ENCODE measurements around the gene CNMD.

The CNMD gene

DNA sequence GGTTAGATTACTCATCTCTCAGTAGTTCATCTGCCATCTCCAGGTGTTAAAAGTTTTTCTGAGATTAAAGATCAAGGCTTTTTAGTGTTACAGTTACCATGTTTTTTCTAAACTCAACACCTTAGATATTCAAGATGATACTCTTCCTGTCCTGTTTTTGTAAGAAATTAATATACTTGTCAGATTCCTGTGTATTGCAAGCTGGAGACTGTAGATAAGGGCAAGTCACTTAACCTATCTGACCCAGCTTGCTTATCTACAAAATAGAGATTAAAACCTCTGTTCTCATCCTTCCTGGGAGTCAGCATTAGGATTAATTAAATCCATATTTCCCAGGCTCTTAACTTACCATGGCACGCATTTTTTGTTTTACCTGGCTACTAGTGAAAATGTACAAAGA, 61.8 kb downstream of the CNMD start:
- DNase-seq: no peak

DNA sequence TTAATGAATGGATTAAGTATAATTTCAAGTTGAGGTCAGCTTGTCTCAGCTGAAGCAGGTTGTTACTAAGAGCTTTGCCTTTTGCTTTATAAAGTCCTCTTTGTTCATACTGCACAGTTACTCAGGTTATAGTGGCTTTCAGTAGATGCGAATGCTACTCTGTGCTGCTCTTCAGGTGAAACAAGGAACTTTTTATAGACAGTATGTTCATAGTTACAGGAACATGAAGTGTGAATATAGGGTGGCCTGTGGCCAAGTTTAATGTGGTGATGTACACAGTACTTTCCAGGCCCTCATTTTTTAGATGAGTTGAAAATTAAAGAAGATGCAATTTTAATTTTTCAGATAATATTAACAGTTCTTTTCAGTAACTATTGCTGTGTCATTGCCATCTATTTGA, 66.2 kb downstream of the CNMD start:
- DNase-seq: no peak

DNA sequence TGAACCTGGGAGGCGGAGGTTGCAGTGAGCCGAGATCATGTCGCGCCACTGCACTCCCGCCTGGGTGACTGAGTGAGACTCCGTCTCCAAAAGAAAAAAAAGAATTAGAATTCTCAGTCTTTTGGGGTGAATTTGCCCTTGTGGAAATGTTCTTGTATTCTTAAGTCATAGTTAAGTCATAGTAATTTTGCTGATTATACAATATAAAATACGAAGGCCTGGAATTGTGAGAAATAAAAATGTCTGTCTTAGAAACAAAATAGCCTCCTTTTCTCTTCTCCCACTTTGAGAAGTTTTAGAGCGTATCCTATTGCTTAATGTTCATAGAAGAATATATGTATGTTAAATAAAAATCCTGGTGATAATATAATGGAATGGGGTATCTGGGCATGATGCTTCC, 68.9 kb downstream of the CNMD start:
- no peak for DNase-seq

DNA sequence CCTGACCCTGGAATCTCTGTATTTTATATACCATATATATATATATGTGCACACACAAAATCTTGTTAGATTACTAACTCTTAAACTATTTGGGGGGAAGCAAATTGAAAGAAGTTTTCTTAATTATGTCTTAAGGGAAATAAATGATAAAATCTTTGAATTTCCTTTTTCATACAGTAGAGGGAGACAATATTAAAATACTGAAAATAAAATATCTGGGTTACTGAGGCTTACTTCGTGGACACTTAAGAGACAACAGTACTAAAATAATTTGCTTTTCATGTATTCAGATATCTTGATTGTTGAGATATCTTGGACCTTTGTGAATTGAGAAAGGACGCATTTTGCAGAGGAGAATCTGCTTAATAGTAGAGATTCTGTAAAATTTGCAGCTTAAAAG, 69.9 kb downstream of the CNMD start:
- no peak for DNase-seq

DNA sequence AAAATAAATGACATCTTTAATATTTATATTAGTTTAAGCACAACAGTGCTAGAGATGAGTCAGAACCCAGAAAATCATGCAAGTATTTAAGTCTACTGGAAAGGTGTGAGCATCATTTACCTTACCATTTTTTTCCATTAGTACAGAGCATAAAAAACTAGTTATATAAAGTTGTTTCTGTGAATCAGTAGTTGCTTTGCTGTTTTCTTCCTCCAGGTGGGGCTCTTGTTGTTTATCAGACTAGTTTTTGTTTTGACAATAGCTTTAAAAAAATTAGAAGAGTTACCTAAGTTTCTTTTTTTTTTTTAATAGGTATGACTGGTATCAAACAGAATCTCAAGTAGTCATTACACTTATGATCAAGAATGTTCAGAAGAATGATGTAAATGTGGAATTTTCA, 74.3 kb downstream of the CNMD start:
- peak in 1 of 2 donors; percentile 52 for DNase-seq

DNA sequence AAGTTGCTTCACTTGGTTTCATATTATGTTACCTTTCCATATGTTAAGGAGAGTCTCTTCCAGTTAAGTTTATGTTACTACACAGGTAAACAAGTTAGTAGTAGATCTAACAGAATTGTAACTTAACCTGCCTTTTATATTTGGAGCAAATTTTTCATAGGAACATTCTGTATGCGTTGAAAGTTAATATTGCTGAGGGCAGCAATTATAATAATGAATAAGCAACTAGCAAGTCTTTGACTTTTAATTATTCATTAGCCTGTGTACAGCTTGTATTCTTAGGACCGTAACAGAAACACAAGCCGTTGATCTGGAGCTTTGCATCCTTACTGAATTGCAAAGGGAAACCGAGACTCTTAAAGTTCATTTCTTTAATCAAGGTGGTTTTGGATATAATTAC, 75.3 kb downstream of the CNMD start:
- no peak for DNase-seq

DNA sequence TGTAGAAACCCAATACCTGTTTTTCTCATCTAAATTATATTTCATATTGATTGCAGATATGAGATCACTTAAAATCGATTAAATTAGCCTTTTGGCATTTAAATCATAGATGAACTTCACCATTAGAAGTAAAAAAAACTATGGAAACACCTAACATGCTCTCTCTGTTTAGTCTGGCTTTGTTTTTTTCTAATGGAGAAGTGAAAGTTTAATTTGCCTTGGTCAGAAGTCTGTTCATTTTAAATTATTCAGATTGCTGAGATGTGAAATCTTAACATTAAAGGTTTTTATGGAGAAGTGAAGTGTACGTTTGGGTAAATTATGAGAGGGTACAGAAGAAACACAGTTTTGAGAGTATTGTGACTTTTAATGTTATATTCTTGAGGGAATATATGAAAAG, 80.3 kb downstream of the CNMD start:
- no peak for DNase-seq

Measured in hippocampal formation (tissue), 2 donors.